ENCODE measurements around the gene MICAL1.

GRCh38 chr6:109443425-109443950 is 12.1 kb downstream of the MICAL1 start:
- TF ChIP-seq CTCF (conservative IDR thresholded peaks at IDR 0.05; ENCODE audit: low read length), result no peak
- no peak for TF ChIP-seq EZH2phosphoT487 (IDR thresholded peaks at IDR 0.05; ENCODE audit: borderline replicate concordance)

Data from Loucy (cell line).